IPS-18c (cell line): Measurements from ENCODE around the gene ECPAS.
"Not testable (repeated sequence)": the region's sequence is repeated elsewhere in the genome, so short reads cannot be mapped to it uniquely, and the experiment has no call there.

ENCODE experiments used
- H3K4me3 ChIP-seq: 2 replicates; pipeline ENCODE4 v1.7.0; 2013; ENCODE audit warnings: low read depth, mild to moderate bottlenecking, low read length, moderate library complexity; ENCODE audit not compliant: insufficient read depth
- H3K9me3 ChIP-seq: one replicate; pipeline ENCODE4 v1.6.1; 2013; ENCODE audit warnings: mild to moderate bottlenecking, low read length, moderate library complexity; ENCODE audit not compliant: control insufficient read depth, insufficient read depth

The ECPAS gene

GRCh38 chr9:111481885-111482636 lies 2.1 kb downstream of the ECPAS start:
- Histone ChIP-seq H3K4me3 (peak overlapping the region; percentile 85), H3K9me3 (no peaks in the 10 kb centered on the region)

- Histone ChIP-seq H3K9me3 (no peaks in the 10 kb centered on the region), H3K4me3 (no peak overlapping the region)
Measured at GRCh38 chr9:111477677-111478076, 6.5 kb downstream of the ECPAS start.

GRCh38 chr9:111475195-111475594 lies 9.0 kb downstream of the ECPAS start:
- Histone ChIP-seq H3K9me3 (no peaks in the 10 kb centered on the region), H3K4me3 (no peak overlapping the region)

- H3K4me3 ChIP-seq: no peak overlapping the region
- H3K9me3 ChIP-seq: no peaks in the 10 kb centered on the region
Measured at GRCh38 chr9:111474385-111474784, 9.8 kb downstream of the ECPAS start.

GRCh38 chr9:111467778-111468367 lies 16.3 kb downstream of the ECPAS start:
- H3K9me3 ChIP-seq: no peaks in the 10 kb centered on the region
- no peak overlapping the region for H3K4me3 ChIP-seq

GRCh38 chr9:111463048-111463447 lies 21.1 kb downstream of the ECPAS start:
- H3K9me3 ChIP-seq: peaks cover 4% of the 10 kb centered on the region
- no peak overlapping the region for H3K4me3 ChIP-seq

GRCh38 chr9:111458139-111459009 lies 25.8 kb downstream of the ECPAS start:
- Histone ChIP-seq H3K9me3 (peaks cover 4% of the 10 kb centered on the region), H3K4me3 (no peak overlapping the region)

- H3K4me3 ChIP-seq: no peak overlapping the region
- H3K9me3 ChIP-seq: no peaks in the 10 kb centered on the region
Measured at GRCh38 chr9:111456529-111456928, 27.7 kb downstream of the ECPAS start.

DNA sequence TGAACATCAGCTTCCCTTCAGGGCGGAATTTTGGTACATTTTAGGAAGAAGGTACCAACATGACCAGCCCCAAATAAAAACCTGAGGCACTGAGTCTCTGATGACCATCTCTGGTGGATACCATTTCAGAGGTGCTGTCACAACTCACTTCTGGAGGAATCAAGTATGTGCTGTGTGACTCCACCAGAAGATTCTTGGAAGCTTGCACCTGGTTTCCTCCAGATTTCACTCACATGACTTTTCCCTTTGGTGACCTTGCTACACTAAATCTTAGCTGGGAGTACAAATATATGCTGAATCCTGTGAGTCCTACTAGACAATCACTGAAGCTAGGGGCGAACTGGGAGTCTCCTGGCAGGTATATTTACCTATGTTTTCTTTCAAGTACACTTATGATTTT lies 28.5 kb downstream of the ECPAS start:
- H3K9me3 ChIP-seq: no peaks in the 10 kb centered on the region
- no peak overlapping the region for H3K4me3 ChIP-seq

DNA sequence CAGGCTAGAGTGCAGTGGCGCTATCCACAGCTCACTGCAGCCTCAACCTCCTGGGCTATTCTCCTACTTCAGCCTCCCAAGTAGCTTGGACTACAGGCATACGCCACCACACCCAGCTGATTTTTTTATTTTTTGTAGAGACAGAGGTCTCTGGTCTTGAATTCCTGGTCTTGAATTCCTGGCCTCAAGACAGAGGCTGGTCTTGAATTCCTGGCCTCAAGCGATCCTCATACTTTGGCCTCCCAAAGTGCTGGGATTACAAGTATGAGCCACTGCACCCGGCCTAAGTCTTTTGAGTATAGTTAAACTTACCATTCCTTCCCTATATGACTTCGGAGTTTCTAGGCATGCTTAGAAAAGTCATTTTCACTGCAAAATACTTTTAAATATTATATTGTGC lies 29.4 kb downstream of the ECPAS start:
- Histone ChIP-seq H3K9me3 (no peaks in the 10 kb centered on the region), H3K4me3 (no peak overlapping the region)

DNA sequence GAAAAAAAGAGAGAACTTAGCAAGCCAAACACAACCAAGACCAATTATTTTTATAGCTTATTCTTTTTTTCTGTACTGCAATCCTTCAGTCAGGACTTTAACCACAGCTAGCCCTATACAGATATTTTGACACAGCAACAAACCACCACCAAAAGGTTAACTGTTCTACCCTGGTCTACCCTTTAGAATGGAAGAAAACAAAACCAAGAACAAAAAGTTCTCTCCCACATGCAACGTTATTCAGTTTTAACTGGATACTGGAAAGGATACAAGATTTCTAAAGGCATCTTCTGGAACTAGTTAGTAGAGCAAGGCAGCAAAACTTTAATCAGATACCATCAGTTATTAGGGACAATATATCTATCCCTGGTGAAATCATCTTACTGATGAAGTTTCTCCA lies 32.6 kb downstream of the ECPAS start:
- Histone ChIP-seq H3K4me3 (no peak overlapping the region), H3K9me3 (no peaks in the 10 kb centered on the region)

DNA sequence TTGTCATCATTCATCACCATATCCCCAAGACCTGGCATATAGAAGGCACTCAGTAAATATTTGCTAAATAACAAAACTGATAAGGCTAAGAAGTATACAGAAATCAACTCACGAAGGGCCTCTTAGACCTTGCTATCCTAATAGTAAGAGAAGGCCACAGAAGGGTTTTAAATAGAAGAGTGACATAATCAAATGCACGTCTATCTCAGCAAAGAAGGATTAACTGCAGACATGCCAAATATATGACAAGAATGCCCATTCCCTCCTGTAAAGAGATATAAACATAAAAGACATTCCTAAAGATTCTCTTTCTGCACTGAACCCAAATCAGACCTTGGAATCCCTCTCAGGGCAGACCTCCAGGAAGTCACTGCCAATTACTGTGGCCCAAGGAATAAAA lies 34.1 kb downstream of the ECPAS start:
- no peaks in the 10 kb centered on the region for H3K9me3 ChIP-seq
- no peak overlapping the region for H3K4me3 ChIP-seq

GRCh38 chr9:111449705-111450104 lies 34.5 kb downstream of the ECPAS start:
- H3K4me3 ChIP-seq: no peak overlapping the region
- no peaks in the 10 kb centered on the region for H3K9me3 ChIP-seq

DNA sequence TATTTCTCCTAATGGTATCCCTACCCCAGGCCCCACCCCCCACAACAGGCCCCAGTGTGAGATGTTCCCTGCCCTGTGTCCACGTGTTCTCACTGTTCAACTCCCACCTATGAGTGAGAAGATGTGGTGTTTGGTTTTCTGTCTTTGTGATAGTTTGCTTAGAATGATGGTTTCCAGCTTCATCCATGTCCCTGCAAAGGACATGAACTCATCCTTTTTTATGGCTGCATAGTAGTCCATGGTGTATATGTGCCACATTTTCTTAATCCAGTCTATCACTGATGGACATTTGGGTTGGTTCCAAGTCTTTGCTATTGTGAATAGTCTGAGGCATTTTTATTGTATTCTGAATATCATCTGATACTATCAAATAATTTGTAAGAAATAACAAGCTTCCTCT lies 38.4 kb downstream of the ECPAS start:
- H3K9me3 ChIP-seq, H3K4me3 ChIP-seq: not testable (repeated sequence)

DNA sequence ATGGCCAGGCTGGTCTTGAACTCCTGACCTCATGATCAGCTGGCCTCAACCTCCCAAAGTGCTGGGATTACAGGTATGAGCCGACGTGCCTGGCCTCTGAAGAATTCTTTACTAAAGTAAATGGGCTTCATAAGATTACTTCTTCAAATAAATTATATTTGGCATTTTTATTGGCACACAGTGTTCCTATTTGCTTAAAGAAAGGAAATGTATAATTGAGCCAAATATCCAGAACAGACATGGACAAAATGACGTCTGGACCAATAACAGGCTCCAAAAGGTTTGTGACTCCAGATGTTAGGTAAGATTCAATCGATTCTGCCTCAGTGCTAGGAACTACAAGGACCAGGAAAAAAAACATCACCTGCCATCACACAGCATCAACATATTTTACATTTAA lies 40.7 kb downstream of the ECPAS start:
- Histone ChIP-seq H3K9me3 (no peaks in the 10 kb centered on the region), H3K4me3 (no peak overlapping the region)

GRCh38 chr9:111442360-111443027 lies 41.7 kb downstream of the ECPAS start:
- Histone ChIP-seq H3K9me3 (no peaks in the 10 kb centered on the region), H3K4me3 (no peak overlapping the region)

DNA sequence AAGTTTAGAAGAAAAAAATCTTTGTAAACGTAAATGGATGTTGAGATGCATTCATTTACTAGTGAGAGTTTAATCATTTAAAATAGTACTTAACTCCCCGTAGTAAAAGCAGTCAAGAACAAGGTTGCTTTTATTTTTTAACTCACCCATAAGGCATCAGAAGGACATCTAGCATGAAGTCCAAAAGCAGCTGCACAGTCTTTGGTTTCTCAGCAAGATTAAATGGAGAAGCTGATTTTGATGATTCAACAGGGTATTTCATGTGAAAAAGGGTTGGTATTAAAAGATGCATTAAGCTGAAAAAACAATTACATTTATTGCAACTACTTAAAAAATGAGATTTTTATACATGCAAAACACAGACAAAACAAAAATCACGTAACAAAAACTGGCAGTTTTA lies 44.0 kb downstream of the ECPAS start:
- Histone ChIP-seq H3K9me3 (no peaks in the 10 kb centered on the region), H3K4me3 (no peak overlapping the region)
